ENCODE measurements around the gene TAF1A.
"Not testable (repeated sequence)": the region's sequence is repeated elsewhere in the genome, so short reads cannot be mapped to it uniquely, and the experiment has no call there.

Gene TAF1A

GRCh38 chr1:222589462-222590302 is at the start of gene TAF1A:
Gene TAF1A (minus strand): TSS chr1:222589933.
- DNase-seq (ENCODE audit: low read depth), result peak; percentile 73

GRCh38 chr1:222634180-222635013 is 44.7 kb upstream of the TAF1A start:
- peak; percentile 9 for DNase-seq (ENCODE audit: low read depth)

- no peak for DNase-seq (ENCODE audit: low read depth)
Measured at GRCh38 chr1:222632749-222633148, 43.0 kb upstream of the TAF1A start.

- DNase-seq (ENCODE audit: low read depth), result no peak
Measured at GRCh38 chr1:222631611-222632208, 42.0 kb upstream of the TAF1A start.

GRCh38 chr1:222629921-222630535 is 40.3 kb upstream of the TAF1A start:
- DNase-seq (ENCODE audit: low read depth), result no peak

GRCh38 chr1:222627232-222627631 is 37.5 kb upstream of the TAF1A start:
- no peak for DNase-seq (ENCODE audit: low read depth)

- no peak for DNase-seq (ENCODE audit: low read depth)
Measured at GRCh38 chr1:222624214-222624613, 34.5 kb upstream of the TAF1A start.

- DNase-seq (ENCODE audit: low read depth), result no peak
Measured at GRCh38 chr1:222623458-222623857, 33.7 kb upstream of the TAF1A start.

GRCh38 chr1:222622765-222623164 is 33.0 kb upstream of the TAF1A start:
- DNase-seq (ENCODE audit: low read depth), result no peak

- DNase-seq (ENCODE audit: low read depth), result no peak
Measured at GRCh38 chr1:222620566-222620965, 30.8 kb upstream of the TAF1A start.

- DNase-seq (ENCODE audit: low read depth), result peak; percentile 6
Measured at GRCh38 chr1:222618880-222619596, 29.3 kb upstream of the TAF1A start.

GRCh38 chr1:222618001-222618879 is 28.5 kb upstream of the TAF1A start, which contains the start of gene MIA3:
Gene MIA3 (plus strand): TSS chr1:222618097. CDS start chr1:222618111, 14 bp downstream.
- peak; percentile 63 for DNase-seq (ENCODE audit: low read depth)

GRCh38 chr1:222617367-222617951 is 27.7 kb upstream of the TAF1A start:
- peak; percentile 86 for DNase-seq (ENCODE audit: low read depth)

- DNase-seq (ENCODE audit: low read depth), result no peak
Measured at GRCh38 chr1:222616525-222616924, 26.8 kb upstream of the TAF1A start.

GRCh38 chr1:222613627-222614026 is 23.9 kb upstream of the TAF1A start:
- DNase-seq (ENCODE audit: low read depth), result no peak

- no peak for DNase-seq (ENCODE audit: low read depth)
Measured at GRCh38 chr1:222610728-222611127, 21.0 kb upstream of the TAF1A start.

- not testable (repeated sequence) for DNase-seq (ENCODE audit: low read depth)
Measured at GRCh38 chr1:222609111-222609510, 19.4 kb upstream of the TAF1A start.

- DNase-seq (ENCODE audit: low read depth), result no peak
Measured at GRCh38 chr1:222606757-222607156, 17.0 kb upstream of the TAF1A start.

GRCh38 chr1:222601257-222601656 is 11.5 kb upstream of the TAF1A start:
- no peak for DNase-seq (ENCODE audit: low read depth)

GRCh38 chr1:222600281-222600680 is 10.5 kb upstream of the TAF1A start:
- DNase-seq (ENCODE audit: low read depth), result no peak
